HG02938 (cell line): Measurements from ENCODE around the gene FNDC3B.
"Not testable (repeated sequence)": the region's sequence is repeated elsewhere in the genome, so short reads cannot be mapped to it uniquely, and the experiment has no call there.

Experiments
- ATAC-seq: cut with Tn5 transposase; IDR thresholded peaks from one replicate; pipeline ENCODE4 v1.9.1; 2021; ENCODE audit warnings: mild to moderate bottlenecking, moderate library complexity; ENCODE audit not compliant: unreplicated experiment

FNDC3B gene

GRCh38 chr3:172254542-172254941 lies 215.2 kb downstream of the FNDC3B start:
- ATAC-seq: no peak

- ATAC-seq: not testable (repeated sequence)
These were observed 215.9 kb downstream of the FNDC3B start for GRCh38 chr3:172255321-172255720.

GRCh38 chr3:172256101-172256734 lies 216.8 kb downstream of the FNDC3B start:
- ATAC-seq: no peak

GRCh38 chr3:172257648-172258400 lies 218.4 kb downstream of the FNDC3B start:
- ATAC-seq: no peak

GRCh38 chr3:172258624-172259023 lies 219.2 kb downstream of the FNDC3B start:
- no peak for ATAC-seq

- ATAC-seq: no peak
These were observed 219.7 kb downstream of the FNDC3B start for GRCh38 chr3:172259111-172259541.

GRCh38 chr3:172259726-172260248 lies 220.4 kb downstream of the FNDC3B start:
- no peak for ATAC-seq

- no peak for ATAC-seq
These were observed 221.0 kb downstream of the FNDC3B start for GRCh38 chr3:172260381-172260780.

- no peak for ATAC-seq
These were observed 221.7 kb downstream of the FNDC3B start for GRCh38 chr3:172261054-172261453.

GRCh38 chr3:172262991-172263608 lies 223.7 kb downstream of the FNDC3B start:
- ATAC-seq: no peak

- ATAC-seq: no peak
These were observed 224.6 kb downstream of the FNDC3B start for GRCh38 chr3:172263781-172264486.

- no peak for ATAC-seq
These were observed 226.7 kb downstream of the FNDC3B start for GRCh38 chr3:172266103-172266502.

- no peak for ATAC-seq
These were observed 229.0 kb downstream of the FNDC3B start for GRCh38 chr3:172268425-172268824.

- no peak for ATAC-seq
These were observed 229.5 kb downstream of the FNDC3B start for GRCh38 chr3:172268868-172269267.

GRCh38 chr3:172270557-172271166 lies 231.3 kb downstream of the FNDC3B start:
- peak; percentile 98 for ATAC-seq

- no peak for ATAC-seq
These were observed 232.1 kb downstream of the FNDC3B start for GRCh38 chr3:172271386-172271976.

- no peak for ATAC-seq
These were observed 233.3 kb downstream of the FNDC3B start for GRCh38 chr3:172272698-172273097.

GRCh38 chr3:172273378-172273777 lies 234.0 kb downstream of the FNDC3B start:
- ATAC-seq: no peak

- no peak for ATAC-seq
These were observed 235.5 kb downstream of the FNDC3B start for GRCh38 chr3:172274906-172275305.

- no peak for ATAC-seq
These were observed 236.2 kb downstream of the FNDC3B start for GRCh38 chr3:172275586-172275985.
